ENCODE results near the gene FOXC1.

The FOXC1 gene

DNA sequence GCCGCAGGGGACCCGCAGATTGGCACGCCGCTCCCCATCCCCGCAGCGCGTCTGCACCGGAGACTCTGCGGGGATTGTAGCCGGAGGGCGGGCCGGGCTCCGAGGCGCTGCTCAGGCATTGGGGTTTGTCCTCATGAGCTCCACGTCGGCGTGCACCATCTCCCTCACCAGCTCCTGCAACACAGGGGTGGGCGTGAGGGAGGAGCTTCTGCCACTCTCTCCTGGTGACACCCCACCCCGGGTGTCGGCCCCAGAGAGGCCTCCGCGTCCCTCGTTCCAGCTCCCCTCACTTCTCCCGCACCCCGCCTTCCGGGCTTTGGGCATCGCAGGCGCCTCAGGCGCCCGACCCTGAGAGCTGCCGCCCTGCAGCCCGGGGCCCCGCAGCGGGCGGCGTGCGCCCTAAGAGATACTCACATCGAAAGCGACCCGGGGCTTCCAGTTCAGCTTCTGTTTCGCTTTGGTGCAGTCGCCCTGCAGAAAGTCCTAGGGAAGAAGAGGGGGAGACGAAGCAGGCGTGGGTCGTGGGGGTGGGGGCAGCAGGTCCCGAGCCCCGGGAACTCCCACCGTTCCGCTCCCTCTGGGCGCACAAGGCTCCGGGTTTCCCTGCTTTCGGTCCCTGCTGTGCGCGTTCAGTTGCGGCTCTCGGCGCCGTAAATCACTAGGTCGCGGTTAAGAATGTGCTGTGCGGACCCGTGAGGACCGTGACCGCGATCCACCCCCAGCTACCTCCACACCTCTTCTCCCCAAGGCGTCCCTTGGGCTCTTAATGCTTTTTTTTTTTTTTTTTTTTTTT lies 14.5 kb downstream of the FOXC1 start:
- no peak for DNase-seq (ENCODE audit: low read depth)

- DNase-seq (ENCODE audit: low read depth), result no peak
These were observed 15.4 kb downstream of the FOXC1 start for GRCh38 chr6:1624851-1625781.

DNA sequence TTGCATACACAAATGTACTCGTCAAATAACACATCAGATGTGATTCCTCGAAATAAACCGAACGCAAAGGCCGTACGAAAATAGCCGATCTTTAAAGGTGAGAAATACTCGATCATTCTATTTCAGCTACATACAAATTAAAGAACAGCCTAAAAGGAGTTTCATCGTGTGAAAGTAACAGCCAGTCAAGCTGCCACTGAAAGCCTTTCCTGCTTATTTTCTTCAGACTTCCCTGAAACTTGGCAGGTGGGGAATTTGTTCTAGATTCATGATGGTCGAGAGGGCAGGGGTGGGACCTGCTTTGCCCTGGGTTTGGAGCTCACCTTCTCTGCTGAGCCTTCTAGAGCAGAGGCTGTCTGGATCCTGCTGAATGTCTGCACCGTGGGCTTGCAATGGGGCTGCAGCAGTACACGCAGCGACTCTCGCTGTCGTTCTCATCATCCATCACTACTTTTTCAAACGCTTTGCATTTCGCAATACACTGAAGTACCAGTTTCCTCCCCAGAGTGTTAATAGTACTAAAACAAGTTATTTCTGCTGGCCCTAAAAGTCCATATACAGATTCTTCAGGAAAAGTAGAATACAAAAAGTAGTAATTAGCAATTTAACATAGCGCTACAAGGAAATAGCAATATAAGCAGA lies 16.2 kb downstream of the FOXC1 start:
- no peak for DNase-seq (ENCODE audit: low read depth)

DNA sequence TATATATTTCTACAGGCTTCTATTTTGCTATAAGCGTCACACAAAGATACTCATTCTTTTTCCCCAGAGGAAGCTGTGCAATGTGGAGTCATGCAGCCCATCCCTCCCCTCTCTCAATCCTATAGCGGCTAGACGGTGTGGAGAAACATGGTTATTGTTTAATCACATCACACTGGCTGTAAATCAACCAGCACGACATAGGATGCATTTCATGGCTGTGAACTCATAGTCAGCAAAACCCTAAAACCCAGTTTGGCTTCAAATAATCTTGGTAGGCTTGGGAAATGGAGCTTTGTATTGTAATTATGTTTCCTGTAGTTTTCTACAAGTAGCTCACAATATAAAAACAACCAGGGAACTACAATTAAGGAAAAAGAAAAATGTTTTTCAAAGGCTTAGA lies 16.8 kb downstream of the FOXC1 start:
- no peak for DNase-seq (ENCODE audit: low read depth)

DNA sequence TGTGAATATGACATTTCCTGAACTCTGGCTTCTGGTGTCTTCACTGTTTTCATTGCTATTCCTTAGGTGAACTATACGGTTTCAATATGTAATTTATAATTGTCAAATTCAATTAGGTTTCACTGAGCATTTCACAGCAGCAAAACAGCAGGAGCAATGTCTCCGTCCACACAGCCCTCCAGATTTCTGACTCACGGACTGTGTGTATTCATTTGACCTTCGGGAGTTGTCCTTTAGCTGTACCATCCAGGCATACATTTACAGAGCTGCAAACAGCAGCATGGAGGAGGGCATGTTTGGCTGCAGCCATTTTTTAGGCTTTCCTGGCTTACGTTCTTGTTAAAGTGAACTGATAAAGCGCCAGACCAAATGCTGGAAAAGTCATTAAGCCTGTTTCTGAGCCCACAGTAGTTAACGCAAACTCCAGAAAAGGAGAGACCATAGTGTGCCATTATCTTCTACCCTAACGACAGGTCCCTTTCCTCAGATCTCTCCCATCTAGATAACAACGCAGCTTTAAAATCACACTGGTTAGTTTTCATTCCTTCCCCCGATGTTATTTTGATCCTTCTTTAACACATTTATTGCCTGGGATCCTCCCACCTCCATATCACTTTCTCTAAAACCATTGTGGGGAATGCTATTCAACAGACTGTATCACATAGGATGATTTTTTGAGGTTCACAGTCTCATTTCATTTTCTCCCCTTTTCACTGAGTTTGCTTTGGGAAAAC lies 18.3 kb downstream of the FOXC1 start:
- no peak for DNase-seq (ENCODE audit: low read depth)

DNA sequence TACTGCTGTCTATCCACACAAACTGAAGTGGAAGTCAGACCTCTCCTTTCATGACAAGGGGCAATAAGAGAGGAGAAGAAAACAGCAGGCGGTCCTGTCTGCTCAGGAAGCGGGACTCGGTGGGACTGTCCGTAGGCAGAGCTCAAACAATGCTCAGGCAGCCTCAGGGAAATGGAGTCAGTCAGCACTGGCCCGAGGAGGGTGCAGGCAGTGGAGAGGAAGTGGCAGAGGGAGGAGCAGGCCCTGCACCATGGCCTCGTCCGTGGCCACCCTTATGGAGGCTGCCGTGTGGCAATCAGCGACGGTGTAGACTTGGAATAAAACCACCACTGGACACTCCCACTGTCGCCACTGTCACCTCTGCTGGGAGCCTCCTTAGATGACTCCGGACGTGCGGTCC lies 19.6 kb downstream of the FOXC1 start:
- no peak for DNase-seq (ENCODE audit: low read depth)

- no peak for DNase-seq (ENCODE audit: low read depth)
These were observed 20.6 kb downstream of the FOXC1 start for GRCh38 chr6:1630212-1630770.

DNA sequence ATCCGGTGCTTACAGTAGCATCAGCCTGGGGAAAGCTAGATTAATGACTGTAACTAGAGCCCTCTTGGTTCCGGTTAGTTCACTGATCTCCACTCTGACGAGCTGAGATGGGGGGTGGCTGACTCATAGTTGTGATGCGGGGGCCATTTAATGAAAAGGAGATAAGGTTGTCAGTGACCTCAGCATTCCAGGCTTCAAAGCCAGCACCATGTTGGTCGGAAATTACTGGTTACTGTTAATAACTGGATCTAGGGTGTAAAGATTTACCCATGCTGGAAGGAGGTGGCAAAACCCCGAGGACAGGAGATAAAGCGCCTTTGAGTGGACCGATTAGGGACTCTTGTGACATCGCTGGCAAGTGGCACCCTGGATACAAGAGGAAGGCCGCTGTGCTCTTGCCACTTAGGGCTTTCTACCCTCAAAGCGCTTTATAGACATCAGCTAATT lies 21.1 kb downstream of the FOXC1 start:
- DNase-seq (ENCODE audit: low read depth), result no peak

GRCh38 chr6:1631251-1631650 lies 21.5 kb downstream of the FOXC1 start:
- DNase-seq (ENCODE audit: low read depth), result no peak

DNA sequence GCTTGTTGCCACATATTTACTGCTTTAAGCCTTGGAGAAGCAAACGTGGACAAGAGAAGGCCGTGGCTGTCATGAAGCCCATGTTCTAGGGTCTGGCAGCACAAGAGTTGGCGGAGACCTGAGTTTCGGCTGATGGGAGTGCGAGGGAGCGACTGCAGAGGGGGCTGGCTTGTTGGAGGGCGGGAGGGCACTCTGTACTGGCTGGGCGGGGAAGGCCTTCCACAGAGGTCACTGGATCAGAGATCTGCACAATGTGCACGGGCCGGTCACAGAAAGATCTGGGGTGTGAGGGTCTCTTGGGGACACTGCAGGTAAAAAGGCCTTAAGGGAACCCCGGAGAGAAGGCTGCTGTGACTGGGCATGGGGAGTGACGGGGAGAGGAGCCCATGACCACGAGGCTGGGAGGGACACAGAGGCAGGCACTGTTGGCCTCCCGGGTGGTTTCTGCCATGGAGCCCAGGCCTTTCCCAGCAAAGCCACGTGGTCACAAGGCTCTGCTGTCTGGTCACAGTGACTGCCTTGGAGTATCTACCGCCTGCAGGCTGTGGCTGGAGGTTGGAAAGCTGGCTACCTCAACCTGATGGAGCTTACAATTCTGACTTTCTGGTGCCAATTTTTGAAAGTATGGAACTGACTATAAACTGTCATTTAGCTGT lies 23.8 kb downstream of the FOXC1 start:
- DNase-seq (ENCODE audit: low read depth), result no peak

DNA sequence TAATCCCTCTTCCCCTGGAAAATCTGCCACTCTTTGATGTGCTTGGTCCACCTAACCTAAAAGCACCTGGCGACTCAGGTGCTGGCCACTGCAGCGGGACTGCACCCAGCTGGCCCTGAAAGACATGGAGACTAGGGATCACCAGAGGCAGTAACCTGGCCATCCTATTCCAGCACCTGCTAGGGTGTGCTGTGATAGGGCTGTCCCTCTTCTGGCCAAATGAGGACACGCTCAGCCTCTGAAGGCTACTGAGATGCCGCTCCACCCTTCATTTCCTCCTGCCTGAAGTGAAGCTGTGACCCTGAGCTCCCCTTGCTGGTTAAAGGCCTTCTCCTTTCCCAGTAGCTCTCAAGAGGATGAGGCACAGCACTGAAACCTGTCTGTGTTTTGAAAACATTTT lies 24.4 kb downstream of the FOXC1 start:
- no peak for DNase-seq (ENCODE audit: low read depth)

GRCh38 chr6:1635305-1636010 lies 25.7 kb downstream of the FOXC1 start:
- no peak for DNase-seq (ENCODE audit: low read depth)

DNA sequence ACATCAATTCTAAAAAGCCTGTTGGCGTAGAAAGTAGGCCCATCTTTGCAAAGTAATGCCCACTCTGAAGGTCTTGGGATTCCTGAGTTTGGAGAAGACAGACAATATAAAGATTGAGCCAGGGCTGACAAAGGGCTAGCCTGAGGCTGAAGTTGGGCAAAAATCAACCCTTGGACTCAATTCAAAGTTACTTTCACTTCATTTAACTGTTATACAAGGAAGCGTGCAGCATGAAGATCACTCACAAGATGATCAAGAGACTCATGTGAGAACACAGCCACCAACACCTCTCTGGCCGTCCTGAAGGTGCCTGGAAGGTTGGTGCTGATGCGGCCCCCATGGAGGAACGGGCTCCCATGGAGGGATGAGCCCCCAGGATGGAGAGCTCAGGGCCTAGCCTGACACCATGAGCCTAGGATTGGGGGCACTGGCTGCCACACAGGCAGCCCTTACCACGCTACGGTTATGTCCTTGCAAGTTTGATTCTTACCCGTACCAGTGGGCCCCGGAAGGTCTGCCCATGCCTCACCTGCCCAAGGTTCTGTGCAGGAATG lies 26.6 kb downstream of the FOXC1 start:
- DNase-seq (ENCODE audit: low read depth), result no peak

GRCh38 chr6:1636971-1637871 lies 27.5 kb downstream of the FOXC1 start:
- no peak for DNase-seq (ENCODE audit: low read depth)

DNA sequence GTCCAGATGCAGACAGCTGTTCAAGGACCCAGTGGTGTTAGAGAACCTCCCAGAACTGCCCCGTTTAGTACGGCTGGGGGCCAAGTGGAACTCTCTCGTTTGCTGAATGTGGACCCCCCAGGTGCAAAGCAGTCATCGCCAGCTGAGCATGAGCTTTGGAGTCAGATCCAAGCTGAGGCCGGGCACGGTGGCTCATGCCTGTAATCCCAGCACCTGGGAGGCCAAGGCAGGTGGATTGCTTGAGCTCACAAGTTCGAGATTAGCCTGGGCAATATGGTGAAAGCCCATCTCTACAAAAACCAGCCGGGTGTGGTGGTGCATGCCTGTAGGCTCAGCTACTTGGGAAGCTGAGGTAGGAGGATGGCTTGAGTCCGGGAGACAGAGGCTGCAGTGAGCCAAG lies 29.7 kb downstream of the FOXC1 start:
- DNase-seq (ENCODE audit: low read depth), result no peak

DNA sequence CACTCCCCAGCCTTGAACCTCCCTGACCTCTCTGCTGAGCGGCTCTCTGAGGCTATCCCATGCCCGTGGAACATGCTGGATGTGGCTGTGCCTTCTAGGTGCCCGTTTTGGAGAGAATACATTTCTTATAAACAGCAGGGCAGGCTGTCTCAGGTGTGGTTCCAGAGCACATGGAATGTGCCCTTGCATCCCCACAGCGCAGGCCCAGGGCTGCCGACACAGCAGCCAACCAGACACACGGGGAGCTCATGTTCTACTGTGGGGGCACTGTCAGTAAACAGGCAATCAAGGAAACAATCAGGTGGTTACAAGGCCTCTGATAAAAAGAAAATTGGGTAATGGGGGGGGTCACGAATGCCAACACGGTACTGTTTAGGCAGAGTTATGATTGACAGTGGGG lies 30.8 kb downstream of the FOXC1 start:
- DNase-seq (ENCODE audit: low read depth), result no peak

- no peak for DNase-seq (ENCODE audit: low read depth)
These were observed 31.7 kb downstream of the FOXC1 start for GRCh38 chr6:1641343-1641885.

GRCh38 chr6:1643111-1643510 lies 33.4 kb downstream of the FOXC1 start:
- no peak for DNase-seq (ENCODE audit: low read depth)

Measured in stimulated activated CD8-positive, alpha-beta memory T cell treated with anti-CD3 and anti-CD28 coated beads, Interleukin-12 subunit alpha, Interleukin-12 subunit beta, amount 100 ng/mL, for 4 hours (primary cell).